PC-3 (cell line): ENCODE measurements around the gene PSAP. TPM values are rescaled to one million over a fixed set of nuclear protein-coding genes. Genes with fewer than 3 reads are reported as not detected.

Experiments
- ATAC-seq: fragments of 200-7000 bp; cut with Tn5 transposase; 2 replicates; pipeline ENCODE4 v1.9.1; 2020; ENCODE audit warnings: mild to moderate bottlenecking, moderate library complexity
- BruUV-seq: library from RNA; stranded (reverse); fragments of 400-500 nt; replicated peaks from 2 replicates; lab custom pipeline; 2021; lab: Mats Ljungman, UMichigan
- CTCF ChIA-PET: fragments of 300-600 bp; sonication (Branson Sonifier 250); formaldehyde crosslinking; loops from one replicate; lab custom pipeline; 2022; ENCODE audit warnings: antibody characterized with exemption; lab: Charles Lee
- POLR2A ChIA-PET: fragments of 300-600 bp; sonication (Branson Sonifier 250); formaldehyde crosslinking; loops from one replicate; lab custom pipeline; 2022; ENCODE audit warnings: antibody characterized with exemption; ENCODE audit not compliant: unreplicated experiment; lab: Charles Lee
- DNase-seq: peaks from one replicate; pipeline ENCODE4 v3.0.0-alpha.2; 2015
- H2AFZ ChIP-seq: fragments of 300-600 bp; sonication (generic); 2 replicates; pipeline ENCODE4 v1.6.0; 2016; ENCODE audit warnings: antibody characterized with exemption, low read length
- H3F3A ChIP-seq: fragments of 300-600 bp; sonication (generic); one replicate; pipeline ENCODE4 v1.6.0; 2017; ENCODE audit warnings: antibody characterized with exemption, low read length, control low read depth, mild to moderate bottlenecking; ENCODE audit not compliant: unreplicated experiment
- H3K27ac ChIP-seq: fragments of 300-600 bp; sonication (generic); 2 replicates; pipeline ENCODE4 v1.5.1; 2016; ENCODE audit warnings: mild to moderate bottlenecking, low read length
- H3K27me3 ChIP-seq: fragments of 300-600 bp; sonication (generic); 2 replicates; pipeline ENCODE4 v1.6.1; 2016; ENCODE audit warnings: low read length, mixed read lengths
- H3K36me3 ChIP-seq: fragments of 300-600 bp; sonication (generic); 2 replicates; pipeline ENCODE4 v1.6.1; 2016; ENCODE audit warnings: low read depth, mixed run types, low read length, mixed read lengths
- H3K4me1 ChIP-seq: fragments of 300-600 bp; sonication (generic); 2 replicates; pipeline ENCODE4 v1.5.1; 2016; ENCODE audit warnings: low read length; ENCODE audit not compliant: insufficient read depth
- H3K4me2 ChIP-seq: fragments of 300-600 bp; sonication (generic); 2 replicates; pipeline ENCODE4 v1.6.0; 2016; ENCODE audit warnings: low read length
- H3K4me3 ChIP-seq: fragments of 300-600 bp; sonication (generic); 2 replicates; pipeline ENCODE4 v1.5.1; 2016; ENCODE audit warnings: mild to moderate bottlenecking, low read length, mixed read lengths
- H3K79me2 ChIP-seq: fragments of 300-600 bp; sonication (generic); 2 replicates; pipeline ENCODE4 v1.6.1; 2017; ENCODE audit warnings: low read length, mixed read lengths
- H3K9ac ChIP-seq: fragments of 300-600 bp; sonication (generic); 2 replicates; pipeline ENCODE4 v1.6.0; 2016; ENCODE audit warnings: mild to moderate bottlenecking, low read length
- H3K9me2 ChIP-seq: fragments of 300-600 bp; sonication (generic); replicated peaks from 2 replicates; pipeline ENCODE4 v1.6.1; 2016; ENCODE audit warnings: mixed run types, low read length, mixed read lengths
- H3K9me3 ChIP-seq: fragments of 300-600 bp; sonication (generic); 2 replicates; pipeline ENCODE4 v1.6.1; 2016; ENCODE audit warnings: low read length, mixed read lengths
- H4K20me1 ChIP-seq: fragments of 300-600 bp; sonication (generic); 2 replicates; pipeline ENCODE4 v1.6.1; 2016; ENCODE audit warnings: low read length, mixed read lengths
- CTCF ChIP-seq: fragments of 300-600 bp; sonication (generic); conservative IDR thresholded peaks from 2 replicates; pipeline ENCODE4 v1.5.1; 2017; ENCODE audit warnings: antibody characterized with exemption, low read depth, mild to moderate bottlenecking, low read length
- EZH2 ChIP-seq: fragments of 300-600 bp; sonication (generic); IDR thresholded peaks from one replicate; pipeline ENCODE4 v1.6.1; 2017; ENCODE audit warnings: antibody characterized with exemption, mild to moderate bottlenecking, low read length; ENCODE audit not compliant: unreplicated experiment
- EZH2phosphoT487 ChIP-seq: fragments of 300-600 bp; sonication (generic); IDR thresholded peaks from 2 replicates; pipeline ENCODE4 v1.6.1; 2018; ENCODE audit warnings: mild to moderate bottlenecking, antibody characterized with exemption, low read length, borderline replicate concordance
- intact Hi-C: fragments of 100-400 bp; cut with micrococcal nuclease; formaldehyde crosslinking; loops from 2 replicates; pipeline ENCODE4 v1.9.0; 2023
- total RNA-seq: library from RNA; depleted of rRNA; stranded (reverse); fragments of >200 nt; gene quantifications from 2 replicates; pipeline ENCODE4 v1.2.3, GENCODE V29; 2014

PSAP gene
- total RNA-seq, 1 experiment from 2014 or later, result 334 TPM

- POLR2A ChIA-PET, result no interaction called here
- Histone ChIP-seq H2AFZ (no peak overlapping the region), H3K27me3 (no peaks in the 10 kb centered on the region), H3K79me2 (no peaks in the 10 kb centered on the region), H3F3A (no peaks in the 10 kb centered on the region), H3K27ac (no peak overlapping the region), H3K9me2 (no peaks in the 10 kb centered on the region), H3K36me3 (no peaks in the 10 kb centered on the region), H3K4me1 (peaks cover 18% of the 10 kb centered on the region), H3K9me3 (no peaks in the 10 kb centered on the region), H3K9ac (no peak overlapping the region), H3K4me2 (no peak overlapping the region), H3K4me3 (no peak overlapping the region), H4K20me1 (no peaks in the 10 kb centered on the region)
- ATAC-seq (no peak), DNase-seq (no peak)
- TF ChIP-seq CTCF (no peak), EZH2 (no peak), EZH2phosphoT487 (no peak)
- CTCF ChIA-PET, result no interaction called here
- no TSS peak for BruUV-seq
- intact Hi-C loops, result loop anchor here (5.0 kb wide), 1 partner anchor 37 kb away; no protein-coding TSS in a partner anchor
Observed at GRCh38 chr10:71774916-71775702, 75.9 kb downstream of the PSAP start.

GRCh38 chr10:71773221-71773971 lies 77.7 kb downstream of the PSAP start, which contains the start of gene VSIR:
Gene VSIR (minus strand): TSS chr10:71773520. CDS start chr10:71773439, 81 bp downstream.
- Histone ChIP-seq H4K20me1 (no peaks in the 10 kb centered on the region), H2AFZ (peak within 1 kb of the TSS; percentile 90), H3K27me3 (no peaks in the 10 kb centered on the region), H3K79me2 (no peaks in the 10 kb centered on the region), H3F3A (no peaks in the 10 kb centered on the region), H3K27ac (no peak within 1 kb of the TSS; the same call in 1 of the 2 replicates), H3K4me1 (peaks cover 18% of the 10 kb centered on the region), H3K9me2 (no peaks in the 10 kb centered on the region), H3K9me3 (no peaks in the 10 kb centered on the region), H3K4me2 (peak within 1 kb of the TSS; percentile 97), H3K36me3 (no peaks in the 10 kb centered on the region), H3K4me3 (peak within 1 kb of the TSS; percentile 72), H3K9ac (0 out of 2 replicates have a peak within 1 kb of the TSS, but pooled peaks have one; percentile 36)
- peak; percentile 80 for ATAC-seq
- intact Hi-C loops, result loop anchor here (5.0 kb wide), 1 partner anchor 39 kb away; no protein-coding TSS in a partner anchor
- TF ChIP-seq CTCF (peak; percentile 66), EZH2 (no peak)
- POLR2A ChIA-PET, result interaction anchor here (0.5 to 0.6 kb wide), 2 partner anchors 9 to 75 kb away, joined by 3 read pairs; no protein-coding TSS in a partner anchor
- CTCF ChIA-PET, result interaction anchor here (0.7 to 1.8 kb wide), 3 partner anchors 33 to 97 kb away, joined by 3 to 7 read pairs (median 5); no protein-coding TSS in a partner anchor
- peak; percentile 81 for DNase-seq
- no TSS peak for BruUV-seq
